Measurements from ENCODE around the gene TBXAS1. TPM values are rescaled to one million over a fixed set of nuclear protein-coding genes. Genes with fewer than 3 reads are reported as not detected.

Gene TBXAS1
- total RNA-seq, 1 experiment from 2014 or later = 2.3 TPM

- Mint-ChIP-seq H3K9me3 (no peaks in the 10 kb centered on the region), H3K4me3 (no peak overlapping the region), H3K36me3 (no peaks in the 10 kb centered on the region), H3K27me3 (ENCODE audit: low read depth) (peaks cover 21% of the 10 kb centered on the region), H3K27ac (no peak overlapping the region), H3K4me1 (0 out of 2 replicates have a peak, but pooled peaks cover 3% of the 10 kb centered on the region)
- no peak for DNase-seq (ENCODE audit: low spot score)
- ATAC-seq = no peak
- ChIA-PET CTCF (interaction anchor here (0.8 to 1.2 kb wide), 2 partner anchors 13 to 455 kb away, joined by 3 read pairs; no protein-coding TSS in a partner anchor), POLR2A (no interaction called here)
- TF ChIP-seq PRDM15 (CRISPR knock-in tag; IDR thresholded peaks at IDR 0.05) (no peak), SMAD4 (CRISPR knock-in tag; IDR thresholded peaks at IDR 0.05) (no peak), ZNF232 (CRISPR knock-in tag; IDR thresholded peaks at IDR 0.05) (no peak), ZNF121 (CRISPR knock-in tag; IDR thresholded peaks at IDR 0.05) (no peak), STAT6 (CRISPR knock-in tag; conservative IDR thresholded peaks at IDR 0.05; ENCODE audit: low read depth) (no peak), JUN (CRISPR knock-in tag; IDR thresholded peaks at IDR 0.05) (no peak), ZBTB21 (CRISPR knock-in tag; IDR thresholded peaks at IDR 0.05; ENCODE audit: borderline replicate concordance) (no peak), TEAD4 (CRISPR knock-in tag; IDR thresholded peaks at IDR 0.05) (no peak), HMGXB4 (CRISPR knock-in tag; IDR thresholded peaks at IDR 0.05) (no peak), ARID4B (CRISPR knock-in tag; IDR thresholded peaks at IDR 0.05; ENCODE audit: borderline replicate concordance) (no peak), FOXK1 (CRISPR knock-in tag; IDR thresholded peaks at IDR 0.05) (no peak), CBFB (CRISPR knock-in tag; IDR thresholded peaks at IDR 0.05; ENCODE audit: low read depth) (no peak), ZNF425 (CRISPR knock-in tag; conservative IDR thresholded peaks at IDR 0.05) (no peak), ETV6 (CRISPR knock-in tag; IDR thresholded peaks at IDR 0.05) (no peak), ZNF317 (CRISPR knock-in tag; IDR thresholded peaks at IDR 0.05; ENCODE audit: borderline replicate concordance, low read depth) (no peak), CDX4 (CRISPR knock-in tag; IDR thresholded peaks at IDR 0.05; ENCODE audit: borderline replicate concordance) (no peak), ZNF532 (CRISPR knock-in tag; IDR thresholded peaks at IDR 0.05; ENCODE audit: borderline replicate concordance) (no peak), OVOL2 (CRISPR knock-in tag; IDR thresholded peaks at IDR 0.05; ENCODE audit: borderline replicate concordance) (no peak)
Observed at GRCh38 chr7:140057143-140057535, 228.1 kb downstream of the TBXAS1 start.

All from WTC11 (cell line).